ENCODE data around the gene USHBP1.
"Not testable (repeated sequence)": the region's sequence is repeated elsewhere in the genome, so short reads cannot be mapped to it uniquely, and the experiment has no call there.

Gene USHBP1

GRCh38 chr19:17296976-17297375 lies 32.4 kb upstream of the USHBP1 start:
- no peaks in the 10 kb centered on the region for H3K9me3 ChIP-seq
- H3K27me3 ChIP-seq: no peaks in the 10 kb centered on the region
- no peak for DNase-seq
- no peak overlapping the region for H3K4me3 ChIP-seq (ENCODE audit: low read depth, low read length)
- H3K4me1 ChIP-seq: peaks cover 7% of the 10 kb centered on the region
- TF ChIP-seq CTCF (IDR thresholded peaks at IDR 0.05; ENCODE audit: low read depth, low read length): no peak
- peaks cover 3% of the 10 kb centered on the region; the same call in 1 of the 2 replicates for H3K36me3 ChIP-seq

GRCh38 chr19:17296273-17296672 lies 31.7 kb upstream of the USHBP1 start:
- DNase-seq: no peak
- Histone ChIP-seq H3K27me3 (no peaks in the 10 kb centered on the region), H3K9me3 (no peaks in the 10 kb centered on the region), H3K4me1 (peaks cover 7% of the 10 kb centered on the region), H3K4me3 (ENCODE audit: low read depth, low read length) (no peak overlapping the region), H3K36me3 (peaks cover 3% of the 10 kb centered on the region; the same call in 1 of the 2 replicates)
- 0 out of 2 replicates have a peak, but pooled peaks have one; percentile 3 for TF ChIP-seq CTCF (IDR thresholded peaks at IDR 0.05; ENCODE audit: low read depth, low read length)

DNA sequence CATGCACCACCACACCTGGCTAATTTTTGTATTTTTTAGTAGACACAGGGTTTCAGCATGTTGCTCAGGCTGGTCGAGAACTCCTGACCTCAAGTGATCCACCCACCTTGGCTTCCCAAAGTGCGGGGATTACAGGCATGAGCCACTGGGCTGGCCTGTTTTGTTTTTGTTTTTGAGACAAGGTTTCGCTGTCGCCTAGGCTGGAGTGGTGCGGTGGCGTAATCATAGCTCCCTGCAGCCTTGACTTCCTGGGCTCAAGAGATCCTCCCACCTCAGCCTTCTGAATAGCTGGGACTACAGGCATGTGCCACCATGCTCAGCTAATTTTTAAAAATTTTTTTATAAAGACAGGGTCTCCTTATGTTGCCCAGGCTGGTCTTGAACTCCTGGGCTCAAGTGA lies 31.0 kb upstream of the USHBP1 start:
- DNase-seq; H3K27me3 ChIP-seq; H3K9me3 ChIP-seq; H3K36me3 ChIP-seq; H3K4me3 ChIP-seq (ENCODE audit: low read depth, low read length); H3K4me1 ChIP-seq: not testable (repeated sequence)

DNA sequence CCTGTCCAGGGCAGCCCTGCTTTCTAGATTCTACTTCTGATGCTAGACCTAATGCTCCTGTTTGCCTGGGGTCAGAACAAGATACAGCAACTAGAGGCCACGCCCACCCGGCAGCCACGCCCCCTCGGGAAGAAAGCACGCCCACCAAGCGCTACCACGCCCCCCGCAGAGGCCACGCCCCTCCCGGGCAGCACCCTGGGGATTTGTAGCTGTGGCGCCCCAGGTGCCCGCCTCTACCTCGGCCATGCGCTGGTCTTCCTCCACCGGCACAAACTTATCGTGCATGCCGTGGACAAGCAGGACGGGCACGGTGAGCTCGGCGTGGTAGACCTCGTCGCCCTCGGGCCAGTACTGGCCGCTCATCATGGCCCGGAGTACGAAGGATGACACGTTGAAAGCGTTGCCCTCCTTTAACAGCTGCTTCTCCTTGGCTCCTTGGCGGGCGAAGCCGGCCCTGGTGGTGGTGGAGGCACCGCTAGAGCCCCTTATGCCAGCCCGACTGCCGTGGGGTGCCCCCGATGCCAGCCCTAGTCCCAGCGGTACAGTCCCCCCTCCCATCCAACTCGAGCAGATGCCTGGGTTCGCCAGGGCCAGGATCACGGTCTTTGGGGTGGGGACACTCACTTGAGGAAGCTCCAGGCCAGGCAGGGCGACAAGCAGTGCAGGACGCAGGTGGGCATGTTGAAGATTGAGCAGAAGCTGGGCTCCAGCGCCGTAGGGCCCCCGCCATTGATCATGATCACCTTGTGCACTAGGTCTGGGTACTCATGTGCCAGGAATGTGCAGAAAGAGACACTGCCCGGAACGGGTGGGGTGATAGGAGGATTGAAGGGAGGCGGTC lies 29.7 kb upstream of the USHBP1 start:
- TF ChIP-seq CTCF (IDR thresholded peaks at IDR 0.05; ENCODE audit: low read depth, low read length): no peak
- Histone ChIP-seq H3K27me3 (no peaks in the 10 kb centered on the region), H3K4me1 (peaks cover 7% of the 10 kb centered on the region), H3K4me3 (ENCODE audit: low read depth, low read length) (no peak overlapping the region), H3K36me3 (peaks cover 3% of the 10 kb centered on the region; the same call in 1 of the 2 replicates), H3K9me3 (no peaks in the 10 kb centered on the region)
- DNase-seq: peak; percentile 87

- no peak for TF ChIP-seq CTCF (IDR thresholded peaks at IDR 0.05; ENCODE audit: low read depth, low read length)
- Histone ChIP-seq H3K4me3 (ENCODE audit: low read depth, low read length) (no peak overlapping the region), H3K9me3 (no peaks in the 10 kb centered on the region), H3K4me1 (peaks cover 7% of the 10 kb centered on the region), H3K36me3 (peaks cover 3% of the 10 kb centered on the region; the same call in 1 of the 2 replicates), H3K27me3 (no peaks in the 10 kb centered on the region)
- no peak for DNase-seq
Measured at GRCh38 chr19:17293605-17294004, 29.1 kb upstream of the USHBP1 start.

- DNase-seq: peak; percentile 88
- no peaks in the 10 kb centered on the region for H3K9me3 ChIP-seq
- peak overlapping the region; percentile 63 for H3K4me3 ChIP-seq (ENCODE audit: low read depth, low read length)
- H3K4me1 ChIP-seq: peaks cover 7% of the 10 kb centered on the region
- peak; percentile 87 for TF ChIP-seq CTCF (IDR thresholded peaks at IDR 0.05; ENCODE audit: low read depth, low read length)
- peaks cover 3% of the 10 kb centered on the region; the same call in 1 of the 2 replicates for H3K36me3 ChIP-seq
- H3K27me3 ChIP-seq: no peaks in the 10 kb centered on the region
Measured at GRCh38 chr19:17292301-17293074, 27.9 kb upstream of the USHBP1 start.

Measured in BE2C (cell line).